Upper lobe of left lung (tissue), 6 donors: Measurements from ENCODE around the gene TSHZ2. TPM values are rescaled to one million over a fixed set of nuclear protein-coding genes. Genes with fewer than 3 reads are reported as not detected.

Experiments used
- ATAC-seq, 2 donors: fragments of 200-7000 bp; cut with Tn5 transposase; one replicate each; pipeline ENCODE4 v1.9.1; 2022; ENCODE audit warnings: mild to moderate bottlenecking in 2 of 2, moderate library complexity in 2 of 2; ENCODE audit not compliant: low FRiP score in 2 of 2
- DNase-seq, 2 donors: peaks; one replicate each; pipeline ENCODE4 v3.0.0-alpha.2; 2019 to 2020
- H3K27ac ChIP-seq, 4 donors: fragments of 200-600 bp; sonication (generic); one replicate each; pipeline ENCODE4 v1.5.1; 2016 to 2019
- H3K27me3 ChIP-seq, 4 donors: fragments of 200-600 bp; sonication (generic); one replicate each; pipeline ENCODE4 v1.5.1; 2017 to 2019
- H3K36me3 ChIP-seq, 4 donors: fragments of 200-600 bp; sonication (generic); one replicate each; pipeline ENCODE4 v1.5.1; 2016 to 2019
- H3K4me1 ChIP-seq, 4 donors: fragments of 200-600 bp; sonication (generic); one replicate each; pipeline ENCODE4 v1.5.1; 2018 to 2019
- H3K4me3 ChIP-seq, 4 donors: fragments of 200-600 bp; sonication (generic); one replicate each; pipeline ENCODE4 v1.5.1; 2017 to 2019; ENCODE audit warnings: mild to moderate bottlenecking in 2 of 4, moderate library complexity in 1 of 4
- H3K9me3 ChIP-seq, 4 donors: fragments of 200-600 bp; sonication (generic); one replicate each; pipeline ENCODE4 v1.5.1; 2018 to 2019
- CTCF ChIP-seq, 6 experiments: fragments of 450-650 bp in 4 of 6; fragments of 200-600 bp in 2 of 6; sonication (generic) in 2 of 6; IDR thresholded peaks; one replicate each; pipeline ENCODE4 v1.5.1; 2016 to 2019; ENCODE audit warnings: antibody characterized with exemption in 6 of 6
- EP300 ChIP-seq, 4 donors: sonication (generic); formaldehyde crosslinking; IDR thresholded peaks; one replicate each; pipeline ENCODE4 v1.5.1; 2017; ENCODE audit warnings: antibody characterized with exemption in 4 of 4, control low read depth in 2 of 4
- POLR2A ChIP-seq, 4 donors: fragments of 450-650 bp; IDR thresholded peaks; one replicate each; pipeline ENCODE4 v1.5.1; 2016 to 2017; ENCODE audit warnings: antibody characterized with exemption in 4 of 4, mild to moderate bottlenecking in 2 of 4
- POLR2AphosphoS5 ChIP-seq, 2 donors: sonication (generic); formaldehyde crosslinking; IDR thresholded peaks; one replicate each; pipeline ENCODE4 v1.5.1; 2017; ENCODE audit warnings: antibody characterized with exemption in 2 of 2
- WGBS, 2 donors: methylation state at CpG; one replicate each; pipeline ENCODE4 v1.1.5; 2017 to 2018; 5-methylcytosine and 5-hydroxymethylcytosine counted together
- total RNA-seq, 6 donors: library from RNA; depleted of rRNA in 4 of 6; stranded (reverse); fragments of >200 nt in 4 of 6; gene quantifications; one replicate each; pipeline versions ENCODE4 v1.1.0 to v1.2.1, GENCODE V29; 2016 to 2021
- donor health status: DM: no; HTN: no; CAD: no; lungs with moderate emphysema.
- donor health status: DM: no; HTN: yes; CAD: no; lungs with severe emphysema.

The TSHZ2 gene
- total RNA-seq, 6 donors from 2014 or later: 1.8 to 10.0 (median 3.2) TPM

- DNase-seq: no peak
- Histone ChIP-seq H3K27me3 (no peaks in the 10 kb centered on the region), H3K27ac (no peak overlapping the region), H3K36me3 (no peaks in the 10 kb centered on the region), H3K4me1 (no peaks in the 10 kb centered on the region), H3K4me3 (no peak overlapping the region), H3K9me3 (no peaks in the 10 kb centered on the region)
- TF ChIP-seq POLR2AphosphoS5 (IDR thresholded peaks at IDR 0.05): no peak
- no peak for TF ChIP-seq CTCF (IDR thresholded peaks at IDR 0.05)
- no peak for TF ChIP-seq POLR2A (IDR thresholded peaks at IDR 0.05)
- ATAC-seq: no peak
- WGBS, 2 donors: 94% methylated on average over 11 of the region's 11 CpGs
Measured at GRCh38 chr20:53419693-53420460, 447.7 kb downstream of the TSHZ2 start.

- DNase-seq (no peak), ATAC-seq (no peak)
- no peaks in the 10 kb centered on the region for H3K36me3 ChIP-seq
- no peaks in the 10 kb centered on the region for H3K9me3 ChIP-seq
- no peak overlapping the region for H3K4me3 ChIP-seq
- no peak overlapping the region for H3K27ac ChIP-seq
- H3K4me1 ChIP-seq: no peaks in the 10 kb centered on the region
- 93 to 95% methylated on average over 7 of the region's 7 CpGs for WGBS, 2 donors
- TF ChIP-seq POLR2AphosphoS5 (IDR thresholded peaks at IDR 0.05) (no peak), EP300 (IDR thresholded peaks at IDR 0.05) (no peak), POLR2A (IDR thresholded peaks at IDR 0.05) (no peak), CTCF (IDR thresholded peaks at IDR 0.05) (no peak)
- H3K27me3 ChIP-seq: no peaks in the 10 kb centered on the region
Measured at GRCh38 chr20:53421343-53421742, 449.2 kb downstream of the TSHZ2 start.

DNA sequence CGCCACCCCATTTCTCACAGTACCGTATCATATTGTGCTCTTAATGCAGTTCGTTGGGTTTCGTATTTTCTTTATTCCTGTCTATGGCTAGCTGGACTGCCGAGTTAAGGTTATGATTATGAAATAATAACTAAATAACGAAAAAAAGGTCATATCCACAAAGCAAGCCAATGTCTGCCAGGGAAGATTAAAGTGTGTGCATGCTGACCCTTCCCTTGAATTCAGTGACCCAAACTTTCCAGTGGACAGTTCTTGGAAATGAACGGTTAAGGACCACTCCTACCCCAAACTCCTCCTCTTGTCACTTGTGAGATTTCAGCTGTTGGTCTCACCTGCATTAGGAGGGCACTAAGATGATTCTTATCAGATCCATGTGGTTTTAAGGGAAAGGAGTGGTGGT, 449.9 kb downstream of the TSHZ2 start:
- H3K27me3 ChIP-seq: no peaks in the 10 kb centered on the region
- 88 to 90% methylated on average over 7 of the region's 7 CpGs for WGBS, 2 donors
- H3K9me3 ChIP-seq: no peaks in the 10 kb centered on the region
- H3K4me3 ChIP-seq: no peak overlapping the region
- TF ChIP-seq POLR2AphosphoS5 (IDR thresholded peaks at IDR 0.05) (no peak), CTCF (IDR thresholded peaks at IDR 0.05) (no peak), EP300 (IDR thresholded peaks at IDR 0.05) (no peak), POLR2A (IDR thresholded peaks at IDR 0.05) (no peak)
- no peaks in the 10 kb centered on the region for H3K36me3 ChIP-seq
- DNase-seq (no peak), ATAC-seq (no peak)
- no peak overlapping the region for H3K27ac ChIP-seq
- H3K4me1 ChIP-seq: no peaks in the 10 kb centered on the region

DNA sequence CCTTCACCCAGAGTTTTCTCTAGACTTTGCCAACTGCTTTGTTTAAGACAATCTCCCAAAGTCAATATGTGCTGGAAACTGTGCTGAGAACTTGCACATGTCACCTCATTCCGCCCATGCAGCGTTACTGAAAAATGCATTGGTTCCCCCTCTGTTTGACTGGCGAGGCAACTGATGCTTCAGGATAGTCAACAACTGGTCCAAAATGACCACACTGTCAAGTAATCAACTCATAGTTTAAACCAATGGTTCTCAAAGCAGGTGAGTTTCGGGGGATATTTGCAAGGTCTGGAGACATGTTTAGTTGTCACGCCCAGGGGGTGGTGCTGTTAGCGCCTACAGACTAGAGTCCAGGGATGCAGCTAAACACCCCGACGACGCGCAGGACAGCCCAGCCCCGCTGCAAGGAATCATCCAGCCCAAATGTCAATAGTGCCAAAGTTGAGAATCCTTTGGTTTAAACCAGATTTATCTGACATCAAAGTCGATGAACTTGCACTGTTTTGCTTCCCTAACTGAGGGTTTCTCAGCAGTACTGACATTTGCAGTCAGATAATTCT, 451.5 kb downstream of the TSHZ2 start:
- no peaks in the 10 kb centered on the region for H3K4me1 ChIP-seq
- ATAC-seq (no peak), DNase-seq (peak in 1 of 2 donors; percentile 34)
- 85 to 95% methylated on average over 7 to 12 of the region's 12 CpGs for WGBS, 2 donors
- H3K27me3 ChIP-seq: no peaks in the 10 kb centered on the region
- no peak overlapping the region for H3K27ac ChIP-seq
- TF ChIP-seq CTCF (IDR thresholded peaks at IDR 0.05) (no peak), POLR2AphosphoS5 (IDR thresholded peaks at IDR 0.05) (no peak), POLR2A (IDR thresholded peaks at IDR 0.05) (no peak), EP300 (IDR thresholded peaks at IDR 0.05) (no peak)
- no peaks in the 10 kb centered on the region for H3K36me3 ChIP-seq
- H3K4me3 ChIP-seq: no peak overlapping the region
- H3K9me3 ChIP-seq: no peaks in the 10 kb centered on the region

DNA sequence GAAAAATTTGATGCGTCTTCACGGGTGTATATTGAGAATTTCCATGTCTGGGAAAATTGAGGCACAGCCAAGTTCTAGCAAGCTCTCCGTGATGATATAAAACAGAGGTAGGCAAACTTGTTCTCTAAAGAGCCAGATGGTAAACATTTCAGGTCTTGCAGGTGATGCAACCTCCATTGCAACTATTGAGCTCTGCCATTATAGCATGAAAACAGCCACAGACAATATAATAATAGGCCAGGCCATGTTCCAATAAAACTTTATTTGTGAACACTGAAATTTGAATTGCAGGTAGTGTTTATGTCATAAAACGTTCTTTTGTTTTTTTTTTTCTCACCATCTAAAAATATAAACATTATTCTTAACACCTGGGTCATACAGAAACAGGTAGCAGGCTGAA, 453.3 kb downstream of the TSHZ2 start:
- Histone ChIP-seq H3K9me3 (no peaks in the 10 kb centered on the region), H3K4me1 (no peaks in the 10 kb centered on the region), H3K4me3 (no peak overlapping the region), H3K27ac (peak overlapping the region in 1 of 4 donors; percentile 4), H3K27me3 (no peaks in the 10 kb centered on the region), H3K36me3 (no peaks in the 10 kb centered on the region)
- TF ChIP-seq CTCF (IDR thresholded peaks at IDR 0.05) (no peak), POLR2AphosphoS5 (IDR thresholded peaks at IDR 0.05) (no peak), POLR2A (IDR thresholded peaks at IDR 0.05) (no peak), EP300 (IDR thresholded peaks at IDR 0.05) (no peak)
- ATAC-seq: no peak
- 81 to 87% methylated on average over 4 of the region's 4 CpGs for WGBS, 2 donors
- DNase-seq: no peak
